Head of caudate nucleus (tissue), 42 donors: ENCODE measurements around the gene PRB2.
"Not testable (repeated sequence)": the region's sequence is repeated elsewhere in the genome, so short reads cannot be mapped to it uniquely, and the experiment has no call there.

Experiments used
- DNase-seq, 42 donors: peaks; one replicate each; pipeline versions ENCODE4 v3.0.0 to v3.0.0-alpha.2; 2020 to 2021; ENCODE audit warnings: mixed read lengths in 7 of 42
- intact Hi-C: fragments of 100-400 bp; cut with DNase I; formaldehyde crosslinking; loops from one replicate; pipeline ENCODE4 v1.15.0; 2022

Gene PRB2

DNA sequence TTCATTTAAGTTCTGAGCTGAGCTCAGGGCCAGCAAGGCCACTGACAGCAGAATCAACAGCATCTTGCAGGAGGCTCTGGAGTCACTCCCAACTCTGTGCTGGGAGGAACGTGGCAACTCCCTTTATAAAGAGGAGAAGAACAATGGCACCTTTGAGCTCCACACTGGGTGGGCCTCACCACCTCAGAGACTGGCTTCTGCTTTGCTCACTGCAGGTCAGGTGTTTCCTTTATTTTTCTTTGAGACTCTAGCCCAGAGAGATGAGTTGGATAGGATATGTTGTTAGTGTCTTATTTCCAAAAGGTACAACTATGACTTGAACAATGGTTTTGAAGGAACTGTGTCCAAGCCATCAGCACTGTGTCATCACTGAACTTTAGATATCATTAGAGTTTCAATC, at the start of gene PRB2:
Gene PRB2 (minus strand): TSS at position 101 of the 400 bp plus-strand sequence. CDS start 38 bp downstream, at position 63.
- DNase-seq, intact Hi-C loops: not testable (repeated sequence)

DNA sequence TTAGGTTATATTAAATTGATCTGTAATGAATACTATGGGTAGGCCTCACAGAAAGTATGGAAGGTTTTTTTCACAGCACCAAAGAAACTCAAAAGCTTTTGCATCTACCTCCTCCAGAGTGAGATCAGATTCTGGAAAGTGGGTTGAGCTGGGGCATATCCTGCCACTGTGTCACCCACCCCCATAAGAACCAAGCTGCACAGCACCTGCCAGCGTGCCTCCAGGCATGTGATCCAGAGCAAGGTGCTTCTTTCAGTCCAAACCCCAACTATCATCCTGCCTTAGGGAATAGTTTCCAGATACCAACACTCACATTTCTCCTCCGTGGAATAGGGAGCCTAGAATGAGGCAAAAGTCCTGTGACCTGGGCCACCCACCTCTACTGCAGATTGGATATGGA, 42.6 kb upstream of the PRB2 start:
- DNase-seq = peak in 41 of 42 donors; percentile 8 to 87 (median 58)
- intact Hi-C loops = no loop called here

GRCh38 chr12:11433664-11434063, 38.3 kb upstream of the PRB2 start:
- DNase-seq = no peak
- intact Hi-C loops = no loop called here

- intact Hi-C loops = no loop called here
- DNase-seq = no peak
These were observed 36.1 kb upstream of the PRB2 start for GRCh38 chr12:11431486-11431885.

- no peak for DNase-seq
- intact Hi-C loops = no loop called here
These were observed 32.0 kb upstream of the PRB2 start for GRCh38 chr12:11427341-11427740.

DNA sequence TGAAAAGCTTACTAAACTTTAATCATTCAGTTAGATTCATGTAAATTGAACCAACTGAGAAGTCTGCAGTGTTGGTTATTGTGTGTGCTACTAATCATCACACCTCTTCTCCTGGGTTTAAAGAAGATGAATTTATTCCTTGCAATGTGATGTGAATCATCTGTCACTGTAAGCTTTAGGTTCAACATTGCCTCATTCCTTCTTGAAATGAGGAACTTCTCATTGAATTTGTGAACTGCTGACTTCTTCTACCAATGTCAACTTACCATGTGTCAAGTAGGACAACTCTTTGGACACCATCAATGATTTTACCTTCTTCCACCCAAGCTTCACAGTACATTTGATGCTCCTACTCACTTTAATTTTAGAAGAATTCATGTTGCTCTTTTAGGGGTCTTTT, 17.4 kb upstream of the PRB2 start:
- no peak for DNase-seq
- intact Hi-C loops = no loop called here

DNA sequence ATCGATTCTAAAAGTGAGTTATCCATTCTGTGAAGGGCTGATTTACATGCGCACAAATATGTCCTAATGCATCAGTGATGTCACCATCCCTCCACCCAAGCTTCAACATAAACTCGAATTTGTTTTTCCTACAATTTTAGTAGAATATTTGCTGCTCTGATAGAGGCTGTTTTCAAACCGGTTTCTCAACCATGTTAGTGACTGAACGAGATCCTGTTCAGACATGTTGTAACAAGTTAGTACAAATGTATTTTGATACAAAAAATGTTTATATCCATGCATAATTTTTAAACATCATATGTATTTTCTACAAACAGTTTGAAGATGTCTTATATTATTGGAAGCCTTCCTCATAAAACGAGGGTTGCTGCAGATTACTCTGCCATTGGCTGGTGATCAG, 12.7 kb upstream of the PRB2 start:
- intact Hi-C loops = no loop called here
- no peak for DNase-seq

- intact Hi-C loops = no loop called here
- no peak for DNase-seq
These were observed 2.0 kb upstream of the PRB2 start for GRCh38 chr12:11397366-11397765.

DNA sequence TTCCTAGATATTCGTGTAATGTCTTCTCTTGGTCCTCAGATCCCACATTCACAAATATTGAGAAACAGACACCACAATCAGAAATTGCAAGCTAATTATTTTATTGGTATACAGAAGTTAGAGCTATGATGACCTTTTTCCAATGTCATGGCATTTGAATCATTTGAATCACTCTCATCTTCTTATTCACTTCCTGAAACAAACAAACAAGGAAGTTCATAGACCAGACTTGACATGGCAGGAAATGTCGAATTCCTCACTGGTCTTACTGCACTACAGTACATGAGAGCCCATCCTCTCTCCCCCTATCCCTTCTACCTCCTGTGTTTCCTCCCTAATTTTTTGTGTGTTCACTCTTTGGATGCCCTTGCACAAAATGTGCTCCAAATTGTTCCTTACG, 3.9 kb downstream of the PRB2 start:
- DNase-seq, intact Hi-C loops: not testable (repeated sequence)

GRCh38 chr12:11377420-11377819, 17.9 kb downstream of the PRB2 start:
- intact Hi-C loops, DNase-seq: not testable (repeated sequence)

- intact Hi-C loops = no loop called here
- DNase-seq = no peak
These were observed 34.2 kb downstream of the PRB2 start for GRCh38 chr12:11361151-11361550.

GRCh38 chr12:11360205-11360883, 35.0 kb downstream of the PRB2 start:
- DNase-seq, intact Hi-C loops: not testable (repeated sequence)

DNA sequence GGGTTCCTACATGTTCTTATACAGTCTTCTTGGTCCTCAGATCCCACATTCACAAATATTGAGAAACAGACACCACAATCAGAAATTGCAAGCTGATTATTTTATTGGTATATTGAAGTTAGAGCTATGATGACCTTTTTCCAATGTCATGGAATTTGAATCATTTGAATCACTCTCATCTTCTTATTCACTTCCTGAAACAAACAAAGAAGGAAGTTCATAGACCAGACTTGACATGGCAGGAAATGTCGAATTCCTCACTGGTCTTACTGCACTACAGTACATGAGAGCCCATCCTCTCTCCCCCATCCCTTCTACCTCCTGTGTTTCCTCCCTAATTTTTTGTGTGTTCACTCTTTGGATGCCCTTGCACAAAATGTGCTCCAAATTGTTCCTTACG, 43.6 kb downstream of the PRB2 start:
- intact Hi-C loops, DNase-seq: not testable (repeated sequence)

DNA sequence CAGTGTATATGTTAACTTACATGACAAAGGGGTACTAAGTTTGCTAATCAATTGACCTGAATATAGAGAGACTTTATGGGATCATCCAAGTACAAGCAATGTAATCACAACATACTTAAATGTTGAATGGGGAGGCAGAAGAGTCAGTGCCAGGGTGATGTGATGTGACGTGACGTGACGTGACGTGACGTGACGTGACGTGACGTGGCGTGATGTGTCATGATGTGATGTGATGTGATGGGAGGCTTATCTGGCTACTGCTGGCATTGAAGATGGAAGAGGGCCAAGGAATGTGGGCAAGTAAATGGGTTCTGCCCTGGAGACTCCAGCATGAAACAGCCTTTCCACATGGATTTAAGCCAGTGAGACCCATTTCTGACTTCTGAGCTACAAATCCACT, 46.9 kb downstream of the PRB2 start:
- no peak for DNase-seq
- intact Hi-C loops = no loop called here

DNA sequence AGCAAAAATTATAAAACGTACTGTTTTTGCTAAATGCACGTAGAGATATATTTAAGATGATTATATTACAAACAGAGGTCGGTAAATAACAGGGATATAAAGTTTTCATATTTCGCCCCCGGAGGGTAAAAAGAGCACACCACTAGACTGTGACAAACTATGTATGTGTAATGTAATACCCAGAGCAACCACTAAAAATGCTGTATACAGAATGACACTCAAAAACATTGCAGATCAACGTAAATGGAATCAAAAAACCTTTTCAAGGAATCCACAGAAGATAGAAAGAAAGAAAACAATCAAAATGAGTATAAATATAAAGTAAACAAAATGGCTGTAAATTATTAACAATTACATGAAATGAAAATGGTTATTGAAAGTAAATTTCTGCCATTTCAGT, 47.6 kb downstream of the PRB2 start:
- no peak for DNase-seq
- intact Hi-C loops = no loop called here

DNA sequence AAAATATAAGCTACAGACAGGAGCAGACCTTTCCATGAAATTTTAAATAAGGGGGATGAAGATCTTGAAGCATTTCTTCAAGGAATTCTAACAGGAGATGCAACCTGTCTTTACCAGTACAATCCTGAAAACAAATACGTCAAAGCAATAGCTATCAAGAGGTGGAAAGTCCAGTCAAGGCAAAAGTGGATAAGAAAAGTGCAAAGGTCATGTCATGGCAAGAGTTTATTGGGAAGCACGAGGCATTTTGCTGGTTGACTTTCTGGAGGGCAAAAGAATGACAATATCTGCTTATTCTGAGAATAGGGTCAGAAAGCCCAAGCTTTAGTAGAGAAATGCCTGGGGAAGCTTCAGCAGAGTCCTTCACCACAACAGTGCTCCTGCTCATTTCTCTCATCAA, 50.9 kb downstream of the PRB2 start:
- DNase-seq = no peak
- intact Hi-C loops = no loop called here
